AG08396 (cell line): ENCODE results near the gene MTFMT.
"Not testable (repeated sequence)": the region's sequence is repeated elsewhere in the genome, so short reads cannot be mapped to it uniquely, and the experiment has no call there.

Experiments used
- DNase-seq: peaks from one replicate; pipeline ENCODE4 v3.0.0; 2012; ENCODE audit warnings: low spot score, mixed read lengths

Gene MTFMT

DNA sequence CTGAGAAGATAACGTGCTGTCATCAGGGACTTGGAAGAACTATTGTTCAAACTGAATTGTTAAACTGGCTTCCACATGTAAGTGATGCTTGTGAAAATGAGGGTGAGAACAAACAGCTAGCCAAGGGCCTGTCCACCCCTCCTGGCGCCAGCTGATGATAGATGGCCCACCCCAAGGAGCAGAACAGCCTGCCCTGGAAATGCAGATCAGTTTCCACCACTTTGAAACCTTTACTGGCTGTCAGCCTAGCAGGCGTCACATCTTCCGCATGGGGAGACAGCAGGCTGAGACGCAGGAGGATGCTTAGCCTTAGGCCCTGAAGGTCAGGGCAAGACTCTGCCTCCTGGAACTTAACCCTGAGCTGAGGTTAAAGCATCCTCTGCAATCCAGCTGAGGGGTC is 9.4 kb upstream of the MTFMT start:
- no peak for DNase-seq

DNA sequence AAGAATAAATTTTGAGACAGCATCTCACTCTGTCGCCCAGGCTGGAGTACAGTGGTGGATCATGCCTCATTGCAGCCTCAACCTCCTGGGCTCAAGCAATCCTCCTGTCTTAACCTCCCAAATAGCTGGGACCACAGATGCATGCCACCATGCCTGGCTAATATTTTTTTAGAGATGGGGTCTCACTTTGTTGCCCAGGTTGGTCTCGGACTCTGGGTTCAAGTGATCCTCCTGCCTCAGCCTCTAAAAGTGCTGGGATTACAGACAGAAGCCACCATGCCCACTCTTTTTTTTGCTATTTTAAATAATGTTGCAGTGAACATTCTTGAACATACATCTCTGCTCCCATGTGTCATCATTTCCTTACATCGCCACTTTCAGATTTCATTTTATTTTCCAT is 9.0 kb upstream of the MTFMT start:
- no peak for DNase-seq

DNA sequence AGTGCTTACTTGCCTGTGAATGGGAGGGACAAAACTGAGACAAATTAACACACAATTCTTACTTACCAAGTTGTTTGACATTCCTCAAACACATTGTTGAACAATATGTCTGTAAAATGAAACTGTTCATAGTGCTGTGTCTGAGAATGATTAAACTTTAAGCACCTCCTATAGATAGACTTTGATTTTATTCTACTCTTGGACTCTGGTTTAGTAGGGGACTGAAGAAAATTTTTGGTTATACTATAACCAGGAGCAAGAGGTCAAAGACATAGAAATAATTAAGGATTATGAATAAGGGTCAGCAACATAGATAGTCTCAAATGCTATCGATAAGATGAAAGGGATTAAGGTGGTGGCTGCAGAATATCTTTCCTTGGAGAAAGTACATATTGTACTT is 7.9 kb upstream of the MTFMT start:
- DNase-seq = no peak

DNA sequence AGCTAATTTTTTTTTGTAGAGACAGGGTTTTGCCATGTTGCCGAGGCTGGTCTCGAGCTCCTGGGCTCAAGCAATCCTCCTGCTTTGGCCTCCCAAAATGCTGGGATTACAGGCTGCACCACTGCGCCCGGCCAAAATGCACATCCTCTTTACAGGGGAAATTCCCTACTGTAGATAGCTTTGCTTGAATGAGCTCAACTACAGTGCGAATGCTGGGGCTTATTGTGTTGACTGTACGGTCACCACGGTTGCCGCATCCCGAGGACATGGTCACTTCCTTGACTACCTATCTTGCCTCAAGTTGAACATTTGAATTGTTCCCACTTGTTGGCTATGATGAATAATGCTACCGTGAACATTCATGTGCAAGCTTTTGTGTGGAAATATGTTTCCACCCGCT is 5.3 kb upstream of the MTFMT start:
- DNase-seq = no peak

DNA sequence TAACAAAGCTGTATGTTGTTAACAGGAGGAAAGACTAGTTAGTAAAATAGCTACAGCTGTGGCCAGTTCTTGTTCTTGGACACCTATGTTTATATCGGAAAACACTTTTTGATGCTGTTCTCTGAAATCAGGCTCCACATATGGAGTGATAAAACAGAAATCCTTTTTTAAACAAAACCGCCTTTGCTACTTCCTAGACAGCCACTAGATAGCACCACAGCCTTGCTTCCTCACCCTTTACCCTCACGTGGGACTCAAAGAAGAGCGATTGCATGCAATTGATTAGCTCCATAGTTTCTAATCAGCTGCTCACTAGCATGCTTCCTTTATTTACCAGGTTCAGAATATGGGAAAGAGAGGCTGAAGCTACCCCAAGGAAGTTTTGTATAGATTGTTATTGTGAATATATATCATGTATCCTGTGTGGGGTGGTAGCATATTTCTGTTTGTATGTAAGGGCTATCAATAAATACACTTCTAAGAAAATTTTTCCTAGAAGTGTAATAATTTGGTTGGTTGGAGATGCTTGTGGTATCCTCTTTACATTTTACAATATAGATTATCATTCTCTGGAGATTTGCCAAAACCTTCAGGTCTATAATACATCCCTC is 4.3 kb upstream of the MTFMT start:
- peak; percentile 61 for DNase-seq

DNA sequence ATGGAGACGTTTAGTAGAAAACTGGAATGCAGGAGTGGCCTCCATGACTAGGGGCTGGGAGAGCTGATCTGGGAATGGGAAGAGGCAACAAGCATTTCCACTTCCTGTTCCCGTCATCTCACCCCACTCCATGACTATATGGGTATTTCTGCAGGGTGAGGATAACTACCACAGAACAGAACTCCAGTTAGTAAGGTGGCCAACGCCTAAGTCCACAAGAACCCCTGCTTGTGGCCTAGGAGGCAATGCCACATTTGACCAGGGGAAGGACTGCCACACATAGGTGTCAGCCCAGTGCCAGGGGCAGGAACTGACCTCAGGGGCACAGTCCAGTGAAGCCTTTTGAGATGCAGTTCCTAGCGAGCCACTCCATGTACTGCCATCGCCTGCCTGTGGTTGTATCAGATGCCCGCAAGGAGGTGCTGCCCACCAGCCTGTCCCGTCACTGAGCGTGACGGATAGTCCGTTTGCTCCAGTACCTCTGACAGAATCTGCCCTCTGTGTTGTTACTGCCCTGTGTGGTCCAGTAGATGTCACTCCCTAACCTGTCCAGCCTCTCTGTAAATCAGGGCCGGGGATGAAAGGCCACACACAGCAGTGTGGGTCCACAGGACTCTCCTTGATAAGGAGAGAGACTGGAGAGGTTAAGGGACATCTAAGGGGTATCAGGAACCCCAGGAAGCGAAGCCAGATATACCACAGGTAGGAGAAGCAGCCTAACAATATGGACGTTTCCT is 3.5 kb upstream of the MTFMT start:
- peak; percentile 72 for DNase-seq

DNA sequence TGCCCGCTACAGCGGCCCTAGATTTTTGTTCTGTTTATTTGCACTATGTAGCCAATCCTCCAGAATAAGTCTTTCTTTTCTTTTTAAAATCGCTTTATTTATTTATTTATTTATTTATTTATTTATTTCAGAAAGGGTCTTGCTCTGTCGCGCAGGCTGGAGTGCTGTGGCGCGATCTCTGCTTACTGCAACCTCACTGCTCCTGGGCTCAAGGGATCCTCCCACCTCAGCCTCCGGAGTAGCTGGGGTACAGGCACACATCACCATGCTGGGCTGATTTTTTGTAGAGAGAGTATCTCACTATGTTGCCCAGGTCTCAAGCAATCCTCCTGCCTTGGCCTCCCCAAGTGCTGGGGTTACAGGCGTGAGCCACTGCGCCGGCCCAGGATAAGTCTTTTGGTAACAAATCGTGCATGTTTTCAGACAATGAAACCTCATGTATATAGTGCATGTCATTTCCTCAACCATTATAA is 333 bp upstream of the MTFMT start:
- no peak for DNase-seq

DNA sequence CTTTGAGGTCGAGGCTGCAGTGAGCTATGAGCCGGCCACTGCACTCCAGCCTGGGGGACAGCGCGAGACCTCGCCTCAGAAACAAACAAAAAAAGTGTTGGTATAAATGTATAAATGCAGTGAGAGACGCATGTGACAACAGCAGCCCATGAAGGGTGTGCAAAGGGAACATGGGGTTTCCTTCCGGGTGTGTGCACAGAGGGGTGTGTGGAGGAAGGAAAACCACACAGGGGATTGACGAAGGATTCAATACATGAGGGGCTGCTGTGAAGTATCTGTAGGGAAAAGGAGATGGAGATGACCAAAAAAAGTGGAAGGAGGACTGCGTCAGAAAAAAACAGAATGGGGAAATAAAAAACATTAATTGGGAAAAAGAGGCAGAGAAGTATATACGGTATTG is 1.1 kb downstream of the MTFMT start:
- DNase-seq = no peak

DNA sequence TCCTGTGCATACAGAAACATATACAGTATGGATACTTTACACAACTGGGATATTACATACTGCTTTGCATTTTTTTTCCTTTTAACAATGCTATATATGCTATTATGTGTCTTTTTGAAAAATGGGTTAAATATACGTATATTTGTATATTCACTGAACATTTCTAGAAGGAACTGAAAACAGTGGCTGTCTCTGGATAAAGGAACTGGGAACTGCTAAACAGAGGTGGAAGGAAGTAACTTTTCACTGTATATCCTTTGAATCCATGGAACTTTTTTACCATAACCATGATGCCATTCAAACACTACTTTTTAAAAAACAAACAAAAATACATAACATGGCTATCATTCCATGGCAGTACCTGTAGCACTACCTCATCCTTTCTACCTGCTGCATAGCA is 1.8 kb downstream of the MTFMT start:
- no peak for DNase-seq

DNA sequence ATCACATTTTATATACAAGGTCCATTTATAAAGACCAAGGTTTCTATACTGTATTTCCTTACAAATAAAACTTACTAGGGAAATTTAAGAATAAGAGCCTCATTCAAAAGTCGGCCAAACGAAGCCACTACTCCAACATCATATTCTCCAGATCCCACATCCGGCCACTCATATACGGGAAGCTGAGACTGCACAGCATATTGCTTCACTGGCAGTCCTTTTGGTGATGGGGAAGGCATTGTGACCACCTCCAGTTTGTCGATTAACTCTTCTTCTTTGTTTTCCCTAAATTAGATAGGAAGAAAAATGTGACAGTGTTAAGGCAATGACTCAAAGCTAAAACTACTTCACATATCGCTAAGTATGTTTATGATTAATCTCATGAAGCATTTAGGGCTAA is 2.7 kb downstream of the MTFMT start:
- DNase-seq = no peak

DNA sequence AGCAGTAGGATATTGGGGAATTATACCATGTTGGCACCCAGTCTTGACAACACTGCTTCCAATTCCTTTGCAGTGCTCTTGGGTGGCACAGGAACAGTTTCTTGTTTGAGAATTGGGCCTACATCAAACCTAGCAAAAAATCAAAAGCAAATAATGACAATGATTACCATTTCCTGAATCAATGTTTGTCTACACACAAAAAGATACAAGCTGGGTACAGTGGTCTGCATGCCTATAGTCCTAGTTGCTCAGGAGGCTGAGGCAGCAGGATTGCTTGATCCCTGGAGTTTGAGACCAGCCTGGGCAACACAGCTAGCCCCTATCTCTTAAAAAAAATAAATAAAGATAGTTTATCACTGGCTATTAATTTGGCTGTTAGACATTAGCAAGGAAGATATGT is 8.0 kb downstream of the MTFMT start:
- no peak for DNase-seq

DNA sequence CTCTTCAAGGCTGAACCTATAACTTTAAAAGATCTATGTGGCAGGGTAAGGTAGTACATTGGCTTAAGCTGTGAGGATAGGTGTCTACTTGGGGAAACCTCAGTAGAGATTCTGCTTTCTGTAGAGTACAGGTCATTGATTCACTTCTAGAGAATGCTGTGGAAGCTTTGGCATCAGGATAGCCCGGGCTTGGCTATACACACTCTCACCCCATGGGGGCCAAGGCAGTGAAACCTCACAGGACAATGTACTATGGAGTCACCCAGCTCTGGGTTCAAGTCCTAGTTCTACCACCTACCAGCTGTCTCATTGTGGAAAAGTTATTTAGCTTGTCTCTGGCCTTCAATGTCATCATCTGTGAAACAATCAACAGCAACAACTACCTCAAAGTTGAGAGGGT is 9.0 kb downstream of the MTFMT start:
- no peak for DNase-seq

DNA sequence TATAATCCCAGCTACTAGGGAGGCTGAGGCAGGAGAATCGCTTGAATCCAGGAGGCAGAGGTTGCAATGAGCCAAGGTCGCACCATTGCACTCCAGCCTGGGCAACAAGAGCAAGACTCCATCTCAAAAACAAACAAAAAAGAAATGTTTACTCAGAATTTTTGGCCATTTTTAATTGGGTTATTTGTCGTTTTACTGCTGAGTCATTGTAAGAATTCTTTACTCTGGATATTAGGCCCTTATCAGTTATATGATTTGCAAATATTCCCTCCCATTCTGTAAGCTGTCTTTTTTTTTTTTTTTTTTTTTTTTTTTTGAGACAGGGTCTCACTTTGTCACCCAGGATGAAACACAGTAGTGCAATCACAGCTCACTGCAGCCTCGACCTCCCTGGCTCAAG is 18.2 kb downstream of the MTFMT start:
- DNase-seq = not testable (repeated sequence)

DNA sequence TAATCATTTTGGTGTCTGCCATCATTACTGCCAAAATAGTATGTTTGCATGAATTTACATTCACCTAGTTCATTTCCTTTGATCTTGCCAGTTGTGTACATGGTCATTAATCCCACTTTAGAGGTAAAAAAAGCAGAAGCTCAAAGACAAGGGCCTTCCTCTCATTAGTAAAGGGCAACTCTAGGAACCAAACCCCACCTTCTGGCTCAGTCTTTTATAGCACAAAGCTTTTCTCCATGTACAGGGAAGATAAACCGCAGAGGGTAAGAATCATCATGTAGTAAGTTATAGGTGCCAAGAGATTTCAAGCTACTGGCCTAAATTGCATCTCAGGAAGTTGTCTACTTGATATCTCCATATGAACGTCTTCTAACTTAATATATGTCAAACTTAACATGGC is 20.5 kb downstream of the MTFMT start:
- no peak for DNase-seq

DNA sequence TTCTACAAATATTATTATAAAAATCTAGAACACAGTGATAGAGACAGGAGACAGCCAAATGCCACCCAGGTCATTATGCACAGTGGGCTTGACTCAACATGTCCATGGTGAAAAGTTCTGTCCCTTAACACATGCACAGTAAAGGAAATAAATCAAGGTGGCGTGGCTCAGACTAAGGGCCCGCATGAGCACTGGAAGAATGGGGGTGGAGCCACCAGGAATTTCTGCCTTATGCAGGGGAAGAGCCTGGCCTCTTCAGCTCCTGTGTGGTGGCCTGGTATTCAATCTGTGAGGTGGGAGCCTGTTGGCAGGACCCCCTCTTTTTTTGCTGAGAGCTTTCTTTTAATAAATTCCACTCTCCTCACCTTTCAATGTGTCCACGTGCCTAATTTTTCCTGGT is 22.6 kb downstream of the MTFMT start:
- DNase-seq = no peak

DNA sequence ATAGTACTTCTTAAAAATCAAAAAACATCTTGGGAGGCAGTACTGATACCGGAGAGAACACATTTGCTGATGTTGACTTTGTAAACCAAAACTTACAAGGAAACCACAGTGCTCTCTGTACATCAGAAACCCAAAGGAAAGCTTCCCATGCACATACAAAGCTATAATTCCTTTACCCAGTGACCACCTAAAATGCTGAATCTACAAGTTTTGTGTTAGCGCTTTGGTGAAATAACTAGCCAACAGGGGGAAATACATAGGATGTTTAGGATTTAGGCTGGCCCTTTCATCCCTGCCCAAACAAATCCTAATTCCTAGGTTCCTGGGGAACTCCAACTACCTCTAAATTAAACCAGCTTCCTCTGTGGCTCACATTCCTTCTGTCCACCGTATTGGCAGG is 24.4 kb downstream of the MTFMT start:
- DNase-seq = no peak

DNA sequence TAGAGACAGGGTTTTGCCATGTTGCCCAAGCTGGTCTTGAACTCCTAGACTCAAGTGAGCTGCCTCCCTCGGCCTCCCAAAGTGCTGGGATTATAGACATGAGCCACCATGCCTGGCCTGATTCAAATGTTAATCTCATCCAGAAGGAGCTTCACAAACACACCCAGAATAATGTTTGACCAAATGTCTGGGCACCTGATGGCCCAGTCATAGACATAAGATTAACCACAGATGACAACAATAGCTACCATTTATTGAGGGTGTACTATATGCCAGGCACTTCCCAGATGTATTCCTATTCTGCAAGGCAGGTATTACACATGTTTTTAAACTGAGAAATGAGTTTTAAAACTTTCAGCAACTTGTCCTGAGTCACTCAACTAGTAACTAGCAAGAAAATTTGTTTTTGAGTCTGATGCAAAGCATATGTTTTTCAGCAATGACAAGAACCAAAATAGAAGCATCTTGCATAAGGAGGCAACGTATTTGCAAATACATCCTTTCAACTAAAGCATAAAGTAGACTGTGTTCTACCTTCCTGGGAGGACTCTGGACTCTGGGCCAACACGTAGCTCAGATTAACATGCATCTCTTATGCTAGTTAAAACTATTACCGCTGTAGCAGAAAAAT is 31.6 kb downstream of the MTFMT start:
- no peak for DNase-seq

DNA sequence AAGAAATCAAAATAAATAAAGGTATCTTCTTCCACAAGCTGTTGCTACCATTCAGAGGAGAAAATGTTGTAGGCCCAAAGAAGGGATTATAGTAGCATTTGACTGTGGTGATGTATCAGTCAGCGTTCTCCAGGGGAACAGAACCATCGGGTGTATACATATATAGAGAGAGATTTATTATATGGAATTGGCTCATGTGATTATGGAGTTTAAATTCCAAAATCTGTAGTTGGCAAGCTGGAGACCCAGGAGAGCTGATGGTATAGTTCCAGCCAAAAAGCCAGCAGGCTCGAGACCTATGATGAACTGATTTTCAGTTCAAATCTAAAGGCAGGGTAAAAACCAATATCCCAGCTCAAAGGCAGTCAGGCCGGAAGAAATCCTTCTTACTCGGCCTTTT is 32.4 kb downstream of the MTFMT start:
- no peak for DNase-seq

DNA sequence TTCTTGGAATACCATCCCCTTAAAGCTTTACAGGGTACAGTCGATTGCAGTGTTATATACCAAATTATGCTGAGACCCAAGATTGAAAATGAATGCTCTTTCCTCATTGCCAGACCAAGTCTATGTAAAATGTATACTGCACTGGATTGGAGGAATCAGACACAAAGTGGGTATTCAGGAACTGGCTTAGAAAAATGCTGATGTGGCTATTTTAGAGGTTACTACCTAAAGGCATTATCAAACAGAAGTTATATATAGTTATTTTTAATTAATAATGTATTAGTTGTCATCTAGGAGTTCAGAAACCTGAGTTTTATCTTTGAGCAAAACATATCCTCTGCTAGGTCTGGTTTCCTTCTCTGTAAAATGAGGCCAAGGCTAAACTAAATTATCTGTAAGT is 36.1 kb downstream of the MTFMT start:
- no peak for DNase-seq

DNA sequence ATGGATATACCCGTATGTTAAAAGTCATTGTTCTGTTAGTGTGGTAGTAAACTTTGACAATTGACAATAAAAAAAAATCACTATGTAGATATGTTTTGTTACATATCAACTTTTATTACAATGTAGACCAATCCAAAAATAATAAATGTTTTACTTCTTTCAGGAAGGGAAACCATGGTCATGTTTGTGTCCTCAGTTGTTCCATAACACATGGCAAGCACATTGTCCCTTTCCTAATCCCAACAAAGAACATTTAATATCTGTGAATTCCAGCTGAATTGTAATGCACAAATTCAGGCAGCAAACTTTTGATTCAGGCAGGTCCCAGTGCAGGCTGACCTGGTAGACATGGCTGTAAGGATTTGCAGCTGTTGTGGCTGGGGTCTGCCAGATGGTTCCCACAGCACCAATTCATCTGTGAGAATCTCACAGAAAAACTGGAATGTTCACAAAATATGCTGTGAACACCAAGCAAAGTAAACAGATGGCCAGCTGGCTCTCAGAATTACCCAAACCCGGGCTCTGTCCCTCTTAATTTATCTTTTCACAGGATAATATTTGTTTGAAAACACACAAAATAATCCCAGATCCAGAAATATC is 37.8 kb downstream of the MTFMT start:
- DNase-seq = no peak

DNA sequence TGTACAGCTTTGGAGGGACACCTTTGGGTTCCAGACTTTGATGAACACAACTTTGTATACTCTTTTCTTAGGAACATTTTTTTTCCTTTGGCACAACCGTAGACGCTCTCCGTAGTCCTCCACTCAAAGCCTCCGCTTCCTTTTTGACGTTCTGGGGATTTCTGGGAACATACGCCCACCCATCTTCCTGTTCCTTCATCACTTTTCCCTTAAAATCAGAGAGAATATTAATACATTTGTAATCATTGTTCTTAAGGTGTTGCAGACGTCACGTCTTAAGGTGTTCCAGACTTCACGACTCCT is 39.3 kb downstream of the MTFMT start:
- DNase-seq = no peak

DNA sequence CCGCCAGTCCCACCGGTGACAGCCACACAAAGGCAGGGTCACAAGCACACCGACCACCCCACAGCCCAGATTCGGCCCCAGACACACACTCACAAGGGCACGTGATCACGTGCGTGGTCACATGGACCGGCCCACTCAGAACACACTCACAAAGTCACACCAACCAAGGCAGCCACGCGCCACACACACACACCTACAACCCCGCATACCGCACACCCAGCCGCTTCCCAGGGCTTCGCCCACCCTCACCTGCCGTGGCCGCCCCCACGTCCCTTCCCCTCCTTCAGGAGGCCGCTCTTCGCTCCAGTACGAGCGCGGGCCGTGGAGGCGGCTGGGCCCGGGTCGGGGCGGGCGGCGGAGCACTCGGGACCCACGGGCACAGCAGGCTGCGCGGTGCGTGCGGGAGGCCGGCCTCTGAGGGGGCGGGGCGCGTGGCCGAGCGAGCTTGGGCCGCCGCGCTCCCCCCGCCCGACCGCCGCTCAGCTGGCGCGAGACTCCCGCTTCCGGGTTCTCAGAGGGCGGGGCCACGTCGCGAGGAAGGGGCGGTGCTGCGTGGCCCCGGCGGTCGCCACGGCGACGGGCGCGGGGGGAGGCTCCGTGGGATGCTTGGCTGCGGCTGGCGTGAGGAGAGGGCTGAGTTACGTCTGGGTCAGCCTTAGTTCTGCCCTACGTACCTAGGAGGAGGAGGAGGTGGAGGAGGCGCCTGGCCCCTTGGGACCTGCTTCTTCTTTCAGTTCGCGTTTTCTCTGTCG is 39.8 kb downstream of the MTFMT start, which contains the start of gene SPG21:
Gene SPG21 (minus strand): TSS at position 499 of the 752 bp plus-strand sequence. CDS start 6,345 bp downstream, outside the sequence.
- DNase-seq = peak; percentile 98
